IMR-90 (cell line): Measurements from ENCODE around the gene PPP3CA. TPM values are rescaled to one million over a fixed set of nuclear protein-coding genes. Genes with fewer than 3 reads are reported as not detected.

ENCODE experiments used
- ATAC-seq: fragments of 200-7000 bp; cut with Tn5 transposase; 2 replicates; pipeline ENCODE4 v1.9.1; 2020; ENCODE audit warnings: low read depth, mild to moderate bottlenecking, moderate library complexity
- BruUV-seq: library from RNA; stranded (reverse); fragments of 400-500 nt; replicated peaks from 2 replicates; lab custom pipeline; 2021; lab: Mats Ljungman, UMichigan
- CTCF ChIA-PET: fragments of 300-600 bp; formaldehyde crosslinking; extraction: SDS; loops from one replicate; lab custom pipeline; 2021; ENCODE audit warnings: antibody characterized with exemption; lab: Yijun Ruan, JAX
- POLR2A ChIA-PET: fragments of 300-600 bp; sonication (Branson Sonifier 250); formaldehyde crosslinking; loops from one replicate; lab custom pipeline; 2022; ENCODE audit warnings: antibody characterized with exemption; ENCODE audit not compliant: unreplicated experiment; lab: Charles Lee
- DNase-seq: peaks from one replicate; pipeline ENCODE4 v3.0.0; 2013
- H2AFZ ChIP-seq: replicated peaks from 2 replicates; pipeline ENCODE3; 2013; ENCODE audit warnings: low read length, mild to moderate bottlenecking; ENCODE audit not compliant: poor library complexity
- H2AK5ac ChIP-seq: 2 replicates; pipeline ENCODE4 v1.6.1; 2013; ENCODE audit warnings: low read depth, low read length, inconsistent platforms
- H2AK9ac ChIP-seq: replicated peaks from 2 replicates; pipeline ENCODE3; 2013; ENCODE audit warnings: mild to moderate bottlenecking, low read depth, low read length, moderate library complexity; ENCODE audit not compliant: poor library complexity
- H2BK120ac ChIP-seq: 2 replicates; pipeline ENCODE4 v1.6.1; 2013; ENCODE audit warnings: low read depth, low read length, inconsistent platforms
- H2BK15ac ChIP-seq: 3 replicates; pipeline ENCODE4 v1.6.1; 2013; ENCODE audit warnings: low read depth, low read length, inconsistent platforms
- H2BK20ac ChIP-seq: 2 replicates; pipeline ENCODE4 v1.6.1; 2013; ENCODE audit warnings: low read depth, mild to moderate bottlenecking, inconsistent platforms, low read length, moderate library complexity
- H2BK5ac ChIP-seq: 2 replicates; pipeline ENCODE4 v1.6.1; 2013; ENCODE audit warnings: mild to moderate bottlenecking, low read depth, low read length, inconsistent platforms; ENCODE audit not compliant: poor library complexity, severe bottlenecking
- H3K14ac ChIP-seq: replicated peaks from 2 replicates; pipeline ENCODE4 v1.6.1; 2013; ENCODE audit warnings: low read depth, low read length, inconsistent platforms
- H3K18ac ChIP-seq: 2 replicates; pipeline ENCODE4 v1.6.1; 2013; ENCODE audit warnings: low read depth, low read length, control low read depth
- H3K23ac ChIP-seq: 2 replicates; pipeline ENCODE4 v1.6.1; 2013; ENCODE audit warnings: low read depth, low read length, inconsistent platforms
- H3K27ac ChIP-seq: 2 replicates; pipeline ENCODE4 v1.5.1; 2013; ENCODE audit warnings: mild to moderate bottlenecking, control low read depth, low read length; ENCODE audit not compliant: insufficient read depth
- H3K27me3 ChIP-seq: 2 replicates; pipeline ENCODE4 v1.6.1; 2013; ENCODE audit warnings: low read length; ENCODE audit not compliant: control insufficient read depth, insufficient read depth
- H3K36me3 ChIP-seq: 2 replicates; pipeline ENCODE4 v1.6.1; 2013; ENCODE audit warnings: low read length, mixed read lengths; ENCODE audit not compliant: control insufficient read depth, insufficient read depth
- H3K4ac ChIP-seq: 2 replicates; pipeline ENCODE4 v1.6.1; 2013; ENCODE audit warnings: low read depth, low read length, inconsistent platforms
- H3K4me1 ChIP-seq: 2 replicates; pipeline ENCODE4 v1.6.1; 2013; ENCODE audit warnings: low read length, mixed read lengths; ENCODE audit not compliant: control insufficient read depth, insufficient read depth
- H3K4me2 ChIP-seq: 2 replicates; pipeline ENCODE4 v1.6.1; 2013; ENCODE audit warnings: low read depth, mild to moderate bottlenecking, control low read depth, low read length, moderate library complexity
- H3K4me3 ChIP-seq: 2 replicates; pipeline ENCODE4 v1.5.1; 2013; ENCODE audit warnings: low read depth, mild to moderate bottlenecking, control low read depth, low read length, moderate library complexity; ENCODE audit not compliant: insufficient read depth
- H3K56ac ChIP-seq: 2 replicates; pipeline ENCODE4 v1.6.1; 2013; ENCODE audit warnings: low read length, inconsistent platforms; ENCODE audit not compliant: insufficient read depth; ENCODE audit errors: extremely low read depth
- H3K79me1 ChIP-seq, 2 experiments: 2 replicates each; pipeline ENCODE4 v1.6.1; 2013; ENCODE audit warnings: low read length in 2 of 2, inconsistent platforms in 1 of 2, low read depth in 1 of 2
- H3K9ac ChIP-seq: 2 replicates; pipeline ENCODE4 v1.6.1; 2013; ENCODE audit warnings: low read depth, low read length, control low read depth
- H3K9me1 ChIP-seq: 2 replicates; pipeline ENCODE4 v1.6.1; 2013; ENCODE audit warnings: low read length, inconsistent platforms; ENCODE audit not compliant: insufficient read depth
- H3K9me3 ChIP-seq: 2 replicates; pipeline ENCODE4 v1.6.1; 2013; ENCODE audit warnings: low read length; ENCODE audit not compliant: control insufficient read depth, insufficient read depth
- H4K20me1 ChIP-seq: 2 replicates; pipeline ENCODE4 v1.6.1; 2013; ENCODE audit warnings: low read length, inconsistent platforms; ENCODE audit not compliant: insufficient read depth
- H4K5ac ChIP-seq: 2 replicates; pipeline ENCODE4 v1.6.1; 2013; ENCODE audit warnings: mild to moderate bottlenecking, low read depth, low read length, control low read depth
- H4K8ac ChIP-seq, 2 experiments: 2 replicates each; pipeline ENCODE4 v1.6.1; 2013; ENCODE audit warnings: low read depth in 2 of 2, low read length in 2 of 2, control low read depth in 1 of 2, inconsistent platforms in 1 of 2
- H4K91ac ChIP-seq: 2 replicates; pipeline ENCODE4 v1.6.1; 2013; ENCODE audit warnings: low read depth, low read length, inconsistent platforms; ENCODE audit not compliant: insufficient read depth
- BHLHE40 ChIP-seq: fragments of 150-350 bp; IDR thresholded peaks from 2 replicates; pipeline ENCODE4 v1.6.1; 2016; ENCODE audit warnings: mild to moderate bottlenecking, low read depth, low read length
- CEBPB ChIP-seq: IDR thresholded peaks from 2 replicates; pipeline ENCODE4 v1.6.1; 2012; ENCODE audit warnings: low read depth, low read length, improper control_type of control experiment
- FOS ChIP-seq: fragments of 150-350 bp; IDR thresholded peaks from 2 replicates; pipeline ENCODE4 v1.6.1; 2016; ENCODE audit warnings: low read depth, low read length
- MAFK ChIP-seq: IDR thresholded peaks from 2 replicates; pipeline ENCODE4 v1.6.1; 2012; ENCODE audit warnings: low read depth, low read length, improper control_type of control experiment
- MXI1 ChIP-seq: IDR thresholded peaks from 2 replicates; pipeline ENCODE4 v1.6.1; 2012; ENCODE audit warnings: low read depth, mild to moderate bottlenecking, low read length, moderate library complexity, borderline replicate concordance
- NFE2L2 ChIP-seq: fragments of 150-350 bp; IDR thresholded peaks from 2 replicates; pipeline ENCODE4 v1.6.1; 2016; ENCODE audit warnings: low read depth, mild to moderate bottlenecking, low read length
- RAD21 ChIP-seq: IDR thresholded peaks from 2 replicates; pipeline ENCODE4 v1.6.1; 2012; ENCODE audit warnings: low read length, improper control_type of control experiment
- SMC3 ChIP-seq: fragments of 150-350 bp; IDR thresholded peaks from 2 replicates; pipeline ENCODE4 v1.6.1; 2016; ENCODE audit warnings: low read depth, mild to moderate bottlenecking, antibody characterized with exemption, low read length, moderate library complexity
- WGBS, 2 experiments: methylation state at CpG; one replicate each; pipeline versions ENCODE4 v1.1.5 to v1.1.7; 2013; ENCODE audit warnings: missing lambda C conversion rate in 2 of 2; ENCODE audit not compliant: insufficient read length in 1 of 2; ENCODE audit errors: extremely low coverage in 2 of 2; 5-methylcytosine and 5-hydroxymethylcytosine counted together
- dilution Hi-C: fragments of 300-500 bp; cut with HindIII; formaldehyde crosslinking; loops from one replicate; pipeline ENCODE4 v1.14.3; 2018; ENCODE audit warnings: low sequenced_read_pairs; ENCODE audit not compliant: unreplicated experiment
- in situ Hi-C: fragments of 300-500 bp; cut with MboI; formaldehyde crosslinking; loops from 3 replicates; pipeline ENCODE4 v1.14.3; 2019; ENCODE audit warnings: low sequenced_read_pairs, inconsistent platforms, mixed read lengths
- intact Hi-C: fragments of 100-400 bp; cut with micrococcal nuclease; formaldehyde crosslinking; loops from 2 replicates; pipeline ENCODE4 v1.10.0; 2022
- polyA plus RNA-seq, 3 experiments: library from polyadenylated mRNA; depleted of rRNA; stranded (reverse); fragments of >200 nt; gene quantifications; 2 replicates each; pipeline ENCODE4 v1.2.3, GENCODE V29; 2012; ENCODE audit warnings: low replicate concordance in 1 of 3
- total RNA-seq: library from RNA; depleted of rRNA; stranded (reverse); fragments of >200 nt; gene quantifications from 2 replicates; pipeline ENCODE4 v1.2.3, GENCODE V29; 2012
- TF ChIP-seq, protein P1 (sequence below): conservative IDR thresholded peaks from 2 replicates; pipeline ENCODE4 v1.5.1; 2012; ENCODE audit warnings: mild to moderate bottlenecking, low read depth, low read length, improper control_type of control experiment

PPP3CA gene
- total and polyA plus RNA-seq, 2 of the 4 experiments (the other 2 are of a cell fraction) = 14.5 to 48.6 TPM

DNA sequence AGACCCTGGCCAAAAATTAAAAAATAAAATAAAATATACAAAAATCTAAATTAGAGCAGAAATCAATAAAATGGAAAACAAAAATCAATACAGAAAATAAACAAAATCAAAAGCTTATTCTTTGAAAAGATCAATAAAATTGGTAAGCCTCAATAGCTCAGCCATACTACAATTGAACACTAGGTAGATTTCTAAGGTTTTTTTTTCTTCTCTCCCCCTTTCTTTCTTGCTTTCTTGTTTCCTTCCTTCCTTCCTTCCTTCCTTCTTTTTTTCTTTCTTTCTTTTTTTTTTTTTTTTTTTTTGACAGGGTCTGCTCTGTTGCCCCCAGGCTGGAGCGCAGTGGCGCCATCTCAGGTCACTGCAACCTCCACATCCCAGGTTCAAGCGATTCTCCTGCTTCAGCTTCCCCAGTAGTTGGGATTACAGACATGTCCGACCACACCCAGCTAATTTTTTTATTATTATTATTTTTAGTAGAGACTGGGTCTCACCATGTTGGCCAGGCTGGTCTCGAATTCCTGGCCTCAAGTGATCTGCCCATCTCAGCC lies 23.4 kb upstream of the PPP3CA start:
- Histone ChIP-seq H4K8ac (no peak overlapping the region), H3K27ac (no peak overlapping the region), H3K79me1 (no peaks in the 10 kb centered on the region), H4K5ac (no peak overlapping the region), H3K4me1 (peaks cover 7% of the 10 kb centered on the region), H3K56ac (no peak overlapping the region), H3K14ac (no peak overlapping the region), H2BK5ac (no peak overlapping the region), H2AK9ac (no peak overlapping the region), H4K91ac (no peak overlapping the region), H2BK20ac (no peak overlapping the region), H3K9ac (no peak overlapping the region), H3K23ac (no peak overlapping the region), H3K27me3 (no peaks in the 10 kb centered on the region), H3K4me2 (no peak overlapping the region), H2AK5ac (no peak overlapping the region), H3K9me3 (peaks cover 2% of the 10 kb centered on the region; the same call in 1 of the 2 replicates), H2BK15ac (no peak overlapping the region), H3K36me3 (no peaks in the 10 kb centered on the region), H3K18ac (no peak overlapping the region), H4K20me1 (no peaks in the 10 kb centered on the region), H2AFZ (no peak overlapping the region), H2BK120ac (no peak overlapping the region), H3K4me3 (no peak overlapping the region), H3K9me1 (no peaks in the 10 kb centered on the region), H3K4ac (no peak overlapping the region)
- no peak for ATAC-seq
- dilution Hi-C loops = no loop called here
- no peak for TF ChIP-seq BHLHE40
- TF ChIP-seq, protein P1, sequence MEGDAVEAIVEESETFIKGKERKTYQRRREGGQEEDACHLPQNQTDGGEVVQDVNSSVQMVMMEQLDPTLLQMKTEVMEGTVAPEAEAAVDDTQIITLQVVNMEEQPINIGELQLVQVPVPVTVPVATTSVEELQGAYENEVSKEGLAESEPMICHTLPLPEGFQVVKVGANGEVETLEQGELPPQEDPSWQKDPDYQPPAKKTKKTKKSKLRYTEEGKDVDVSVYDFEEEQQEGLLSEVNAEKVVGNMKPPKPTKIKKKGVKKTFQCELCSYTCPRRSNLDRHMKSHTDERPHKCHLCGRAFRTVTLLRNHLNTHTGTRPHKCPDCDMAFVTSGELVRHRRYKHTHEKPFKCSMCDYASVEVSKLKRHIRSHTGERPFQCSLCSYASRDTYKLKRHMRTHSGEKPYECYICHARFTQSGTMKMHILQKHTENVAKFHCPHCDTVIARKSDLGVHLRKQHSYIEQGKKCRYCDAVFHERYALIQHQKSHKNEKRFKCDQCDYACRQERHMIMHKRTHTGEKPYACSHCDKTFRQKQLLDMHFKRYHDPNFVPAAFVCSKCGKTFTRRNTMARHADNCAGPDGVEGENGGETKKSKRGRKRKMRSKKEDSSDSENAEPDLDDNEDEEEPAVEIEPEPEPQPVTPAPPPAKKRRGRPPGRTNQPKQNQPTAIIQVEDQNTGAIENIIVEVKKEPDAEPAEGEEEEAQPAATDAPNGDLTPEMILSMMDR = no peak
- TF ChIP-seq NFE2L2 = no peak
- no peak for TF ChIP-seq MXI1
- no peak for TF ChIP-seq FOS
- TF ChIP-seq RAD21 = no peak
- TF ChIP-seq CEBPB = no peak
- no peak for TF ChIP-seq SMC3
- TF ChIP-seq MAFK = no peak
- no peak for DNase-seq
- WGBS, 2 experiments = no CpG with 5 or more reads among the region's 5 CpGs
- BruUV-seq = no TSS peak
- in situ Hi-C loops = no loop called here
- ChIA-PET CTCF (no interaction called here), POLR2A (no interaction called here)
- intact Hi-C loops = no loop called here
